T-helper 2 cell treated with Interferon-gamma antibody and Interleukin-4, amounts not matched to agents 100 ng/mL and 5 ng/mL, for 36 hours (primary cell): Measurements from ENCODE around the gene BABAM2. TPM values are rescaled to one million over a fixed set of nuclear protein-coding genes. Genes with fewer than 3 reads are reported as not detected.

Experiments
- intact Hi-C: fragments of 100-400 bp; cut with micrococcal nuclease; formaldehyde crosslinking; loops from one replicate; pipeline ENCODE4 v1.15.1; 2023
- total RNA-seq: library from RNA; stranded (reverse); gene quantifications from 2 replicates; pipeline ENCODE4 v1.2.3, GENCODE V29; 2022

The BABAM2 gene
- total RNA-seq, 1 donor from 2014 or later, result 40.4 TPM

DNA sequence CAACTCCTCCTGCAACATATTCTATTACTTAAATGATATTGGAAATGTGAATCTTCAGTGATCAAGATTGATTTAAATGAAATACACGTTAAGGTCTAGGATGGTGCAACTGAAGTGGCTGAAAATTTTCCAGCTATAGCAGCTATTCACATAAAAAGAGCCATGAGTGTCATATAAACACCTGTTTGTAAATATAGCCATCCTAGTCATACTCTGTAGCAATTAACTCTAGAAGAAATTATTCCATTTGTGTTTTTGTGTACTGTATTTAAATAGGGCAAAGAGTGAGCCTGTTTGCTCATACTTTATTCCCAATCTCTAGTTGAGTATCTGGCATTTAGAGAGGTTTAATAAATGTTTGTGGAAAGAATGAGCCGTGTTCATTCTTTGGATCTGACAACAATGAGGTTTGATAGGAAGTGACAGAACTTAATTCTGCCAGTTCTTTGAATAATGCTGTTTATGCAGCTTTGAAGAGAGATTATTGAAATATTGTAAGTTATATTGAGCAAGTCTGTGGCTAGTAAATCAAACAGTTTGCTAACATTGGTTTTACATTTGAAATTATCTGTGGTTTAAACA is 49.7 kb downstream of the BABAM2 start:
- intact Hi-C loops, result no loop called here

DNA sequence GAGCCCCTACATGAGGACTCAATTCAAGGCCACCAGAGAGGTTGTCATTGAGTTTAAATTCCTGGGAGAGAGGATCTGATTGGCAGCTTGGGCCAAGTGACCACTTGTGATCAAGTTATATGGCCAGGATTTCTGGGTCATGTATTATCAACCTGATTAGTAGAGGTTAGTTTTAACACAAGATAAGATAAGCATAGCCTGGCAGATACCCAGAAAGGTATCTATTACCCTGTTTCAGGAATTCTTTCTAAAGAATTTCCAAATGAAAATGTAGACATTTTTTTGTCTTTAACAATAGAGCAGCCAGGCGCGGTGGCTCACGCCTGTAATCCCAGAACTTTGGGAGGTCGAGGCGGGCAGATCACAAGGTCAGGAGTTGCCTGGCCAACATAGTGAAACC is 50.5 kb downstream of the BABAM2 start:
- intact Hi-C loops, result no loop called here

DNA sequence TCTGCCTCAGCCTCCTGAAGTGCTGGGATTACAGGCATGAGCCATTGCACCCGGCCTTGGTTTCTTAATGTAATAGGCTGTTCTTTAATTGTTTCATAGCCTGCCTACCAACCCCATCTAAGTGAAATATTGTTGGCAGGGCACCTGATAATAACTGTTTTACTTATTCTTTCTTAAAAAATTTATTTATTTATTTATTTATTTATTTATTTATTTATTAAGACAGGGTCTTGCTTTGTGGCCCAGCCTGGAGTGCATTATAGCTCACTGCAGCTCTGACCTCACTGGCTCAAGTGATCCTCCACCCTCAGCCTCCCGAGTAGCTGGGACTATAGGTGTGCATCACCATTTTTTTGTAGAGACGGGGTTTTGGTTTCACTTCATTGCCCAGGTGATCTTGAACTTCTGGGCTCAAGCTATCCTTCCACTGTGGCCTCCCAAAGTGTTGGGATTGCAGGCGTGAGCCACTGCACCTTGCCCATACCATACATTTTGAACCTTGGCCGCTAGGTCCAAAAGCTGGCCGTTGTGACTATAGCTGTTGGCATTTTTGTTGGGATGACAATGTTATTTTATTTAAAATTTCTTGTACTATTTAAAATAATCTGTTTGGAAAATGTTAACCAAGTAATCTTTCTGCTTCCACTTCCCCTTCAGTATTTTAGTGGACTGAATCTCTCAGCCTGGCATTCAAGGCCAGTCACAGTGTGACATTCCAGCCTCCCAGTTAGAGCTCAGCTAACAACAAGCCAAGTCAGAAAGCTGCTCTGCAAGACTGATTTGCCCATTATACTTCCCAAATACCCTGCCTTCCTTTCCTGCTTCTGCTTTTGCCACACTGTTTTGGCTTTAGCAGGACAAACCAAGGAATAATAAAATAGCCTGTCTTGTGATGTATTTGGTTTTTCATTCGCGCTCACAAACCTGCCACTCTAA is 52.4 kb downstream of the BABAM2 start:
- intact Hi-C loops, result no loop called here

DNA sequence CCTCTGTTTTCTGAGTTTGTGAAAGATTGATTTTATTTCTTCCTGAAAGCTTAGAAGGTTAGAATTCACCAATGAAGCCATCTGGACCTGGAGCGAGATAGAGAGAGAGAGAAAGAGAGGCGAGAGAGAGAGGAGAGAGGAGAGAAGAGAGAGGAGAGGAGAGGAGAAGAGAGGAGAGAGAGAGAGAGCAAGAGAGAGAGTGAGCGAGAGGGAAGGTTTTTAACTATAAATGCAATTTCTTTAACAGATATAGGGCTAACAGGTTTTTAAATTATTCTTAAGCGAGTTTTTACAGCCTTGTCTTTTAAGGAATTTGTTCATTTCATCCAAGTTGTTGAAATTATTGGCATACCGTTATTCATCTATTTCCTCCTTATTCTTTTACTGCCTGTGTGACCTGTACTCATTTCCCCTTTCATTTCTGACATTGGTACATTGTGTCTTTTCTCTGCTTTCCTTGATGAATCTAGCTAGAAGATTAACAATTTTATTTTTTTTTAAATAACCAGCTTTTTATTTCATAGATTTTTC is 56.1 kb downstream of the BABAM2 start:
- intact Hi-C loops, result no loop called here

DNA sequence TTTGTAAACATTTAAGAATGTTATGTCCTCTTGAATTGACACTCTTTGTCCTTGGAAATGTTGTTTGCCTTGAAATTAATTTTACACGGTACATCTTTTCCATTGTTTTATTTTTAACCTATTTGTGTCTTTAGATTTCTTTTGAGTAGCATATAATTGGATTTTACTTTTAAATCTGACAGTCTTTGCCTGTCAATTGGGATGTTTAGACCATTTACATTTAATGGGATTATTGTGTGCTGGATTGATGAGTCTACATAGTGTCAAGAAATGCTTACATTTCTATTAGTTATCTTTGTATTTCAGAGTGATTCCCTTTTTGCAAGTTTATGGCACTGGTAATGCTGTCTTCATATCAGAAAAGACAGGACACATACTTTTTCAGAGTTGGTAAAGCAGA is 61.5 kb downstream of the BABAM2 start:
- intact Hi-C loops, result loop anchor here (10.0 kb wide), 1 partner anchor 303 kb away; no protein-coding TSS in a partner anchor

DNA sequence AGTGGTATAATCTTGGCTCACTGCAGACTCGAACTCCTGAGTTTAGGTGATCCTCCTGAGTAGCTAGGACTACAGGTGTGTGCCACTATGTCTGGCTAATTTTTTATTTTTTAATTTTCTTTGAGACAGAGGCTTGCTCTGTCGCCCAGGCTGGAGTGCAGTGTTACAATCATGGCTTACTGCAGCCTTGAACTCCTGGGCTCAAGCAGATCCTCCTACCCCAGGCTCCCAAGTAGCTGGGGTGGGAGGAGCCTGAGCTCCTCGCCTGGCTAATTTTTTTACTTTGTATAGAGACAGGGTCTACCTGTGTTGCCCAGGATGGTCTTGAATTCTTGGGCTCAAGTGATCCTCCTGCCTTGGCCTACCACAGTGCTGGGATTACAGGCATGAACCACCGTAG is 62.5 kb downstream of the BABAM2 start:
- intact Hi-C loops, result loop anchor here (10.0 kb wide), 1 partner anchor 302 kb away; no protein-coding TSS in a partner anchor

DNA sequence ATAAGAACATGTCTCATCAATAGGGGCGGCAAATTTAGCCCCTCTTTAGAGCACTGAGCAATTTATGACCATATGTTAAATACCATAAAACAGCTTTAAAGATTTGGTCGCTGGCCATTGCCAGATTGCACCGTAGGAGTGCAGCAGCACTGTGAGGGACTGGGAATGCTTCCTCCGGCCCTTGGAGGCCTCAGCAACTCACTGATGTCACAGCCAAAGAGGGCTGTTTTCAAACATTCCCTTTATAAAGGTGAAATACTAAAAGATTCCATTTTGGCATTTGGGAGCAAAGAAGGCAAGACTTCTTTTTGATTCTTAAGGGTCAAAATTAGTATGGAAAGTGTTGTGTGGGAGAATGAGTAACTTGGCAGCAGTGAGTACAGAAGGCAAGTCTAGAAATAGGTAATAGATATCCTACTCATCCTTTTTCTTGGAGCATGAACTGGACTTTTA is 63.7 kb downstream of the BABAM2 start:
- intact Hi-C loops, result loop anchor here (10.0 kb wide), 1 partner anchor 301 kb away; no protein-coding TSS in a partner anchor

DNA sequence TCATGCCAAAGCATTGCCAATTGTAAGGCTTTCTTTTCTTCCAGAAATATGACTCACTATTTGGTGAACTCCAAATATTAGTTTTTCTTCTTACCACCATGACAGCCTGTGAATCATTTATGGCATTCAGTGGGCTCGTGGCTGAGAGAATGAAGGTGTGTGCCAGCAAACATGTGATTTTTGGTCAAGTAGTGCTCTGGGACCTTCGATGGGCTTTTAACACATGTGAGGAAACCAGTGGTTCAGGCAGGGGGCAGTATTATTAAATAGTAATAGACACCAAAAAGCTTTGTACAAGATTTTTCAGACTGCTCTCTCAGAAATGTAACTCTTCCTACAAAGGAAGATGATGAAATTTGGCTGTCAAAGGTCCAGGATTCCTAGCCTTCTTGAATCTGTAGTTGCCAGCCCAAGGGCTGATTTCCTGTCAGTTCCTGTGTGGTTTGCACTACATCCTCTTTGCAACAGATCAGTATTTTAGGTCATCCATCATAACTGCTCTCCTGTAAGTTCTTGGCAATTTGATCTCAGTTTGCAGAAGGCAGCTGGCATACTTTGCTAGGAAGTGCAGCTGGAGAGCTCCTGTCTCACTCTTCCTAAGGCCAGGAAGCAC is 64.3 kb downstream of the BABAM2 start:
- intact Hi-C loops, result loop anchor here (10.0 kb wide), 1 partner anchor 300 kb away; no protein-coding TSS in a partner anchor

DNA sequence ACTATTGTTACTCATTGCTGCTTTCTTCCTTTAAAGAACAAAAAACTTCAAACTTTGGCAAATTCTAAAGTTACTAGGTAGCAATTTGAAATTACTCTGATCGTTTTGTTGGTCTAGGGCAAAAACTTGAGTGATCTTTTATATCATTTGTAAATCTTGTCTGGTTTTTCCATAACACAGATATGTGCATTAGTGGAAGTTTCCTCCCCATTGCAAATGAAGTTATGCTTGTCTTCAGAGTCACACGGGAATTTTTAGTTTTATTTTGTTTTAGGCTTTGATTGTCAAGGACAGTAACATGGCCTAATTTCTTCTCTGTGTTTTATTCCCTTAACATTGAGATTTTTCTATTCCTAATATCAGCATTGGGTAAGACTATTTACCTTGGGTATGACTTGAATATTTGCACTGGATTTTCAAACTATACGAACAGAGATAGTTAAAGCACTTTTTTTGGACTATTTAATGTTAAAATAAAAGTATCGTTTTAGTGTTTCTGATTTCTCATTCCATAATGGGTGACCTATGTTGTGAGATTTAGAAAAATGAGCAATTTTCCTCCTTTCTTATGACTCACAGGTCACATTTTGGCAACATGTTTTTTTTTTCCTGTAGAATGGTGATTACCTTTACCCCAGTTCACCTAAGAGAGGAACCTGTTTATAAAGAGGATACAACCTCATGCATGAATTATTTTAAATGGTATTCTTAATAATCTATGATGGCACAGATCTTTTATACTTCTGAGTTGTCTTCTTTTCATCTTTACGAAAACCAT is 65.0 kb downstream of the BABAM2 start:
- intact Hi-C loops, result loop anchor here (10.0 kb wide), 1 partner anchor 299 kb away; no protein-coding TSS in a partner anchor

DNA sequence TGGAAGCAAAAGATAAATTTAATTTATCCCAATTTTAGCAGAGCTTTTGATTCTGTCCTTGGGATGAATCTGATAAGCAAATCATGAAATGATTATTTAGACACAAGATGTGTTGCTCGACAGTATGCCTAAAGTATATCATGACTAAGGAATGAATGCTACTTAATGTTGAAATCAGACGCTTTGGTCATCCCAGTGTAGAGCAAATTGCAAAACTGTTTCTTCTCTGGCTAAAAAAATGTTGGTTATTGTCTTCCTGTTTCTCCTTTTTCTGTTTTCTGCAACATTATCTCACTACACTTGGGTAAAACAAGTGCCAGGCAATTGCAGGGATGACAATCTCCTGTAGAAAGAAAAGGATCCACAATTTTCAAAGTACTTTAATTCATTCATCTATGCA is 66.4 kb downstream of the BABAM2 start:
- intact Hi-C loops, result loop anchor here (10.0 kb wide), 1 partner anchor 298 kb away; no protein-coding TSS in a partner anchor

DNA sequence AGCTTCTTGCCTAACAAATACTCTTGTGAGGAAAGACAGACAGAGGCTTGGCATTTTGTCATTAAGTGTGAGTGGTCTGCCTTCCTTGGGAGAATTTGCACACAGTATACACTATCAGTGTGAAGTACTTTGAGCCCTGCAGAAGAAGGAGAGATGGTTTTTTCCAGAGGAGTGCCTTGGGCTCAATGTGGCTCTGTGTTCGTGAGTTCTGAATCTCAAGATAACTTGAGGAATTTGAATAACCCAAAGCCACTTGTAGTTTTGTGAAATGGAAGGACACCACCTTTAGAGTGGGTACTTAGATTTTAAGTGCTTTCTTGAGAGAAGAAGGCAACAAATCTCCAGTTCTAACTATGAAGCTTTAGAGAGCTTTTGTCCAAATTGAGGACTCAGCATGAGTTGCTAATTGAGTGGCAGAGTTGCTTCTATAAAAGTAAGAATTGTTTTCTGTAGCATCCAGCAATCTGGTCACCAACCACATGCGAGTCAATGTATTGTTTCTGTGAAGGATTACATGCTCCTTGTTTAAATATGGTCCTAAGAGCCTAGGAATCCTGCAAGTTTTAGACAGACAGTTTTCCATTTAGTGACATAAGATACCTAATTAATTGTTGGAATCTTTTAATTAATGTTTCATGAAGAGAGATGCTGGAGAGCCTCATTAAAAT is 68.3 kb downstream of the BABAM2 start:
- intact Hi-C loops, result loop anchor here (10.0 kb wide), 1 partner anchor 296 kb away; no protein-coding TSS in a partner anchor

DNA sequence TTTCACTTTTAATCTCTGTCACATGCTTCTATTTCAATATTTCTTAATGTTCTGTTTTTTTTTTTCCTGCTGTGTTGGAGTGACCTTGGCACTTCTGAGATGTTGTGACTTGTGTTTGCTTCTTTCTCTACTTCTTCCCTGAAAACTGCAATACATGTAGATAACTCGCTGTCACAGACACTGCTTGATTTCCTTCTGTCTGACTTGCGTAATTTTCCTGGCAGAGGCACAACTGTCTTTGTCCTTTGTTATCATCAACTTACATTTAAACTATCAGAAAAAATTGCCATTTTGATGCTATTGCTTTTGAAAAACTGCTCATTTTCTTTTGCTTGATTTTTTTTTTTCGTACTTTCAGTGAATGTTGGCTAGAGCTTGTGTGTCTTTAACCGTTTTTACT is 69.0 kb downstream of the BABAM2 start:
- intact Hi-C loops, result loop anchor here (10.0 kb wide), 1 partner anchor 295 kb away; no protein-coding TSS in a partner anchor

DNA sequence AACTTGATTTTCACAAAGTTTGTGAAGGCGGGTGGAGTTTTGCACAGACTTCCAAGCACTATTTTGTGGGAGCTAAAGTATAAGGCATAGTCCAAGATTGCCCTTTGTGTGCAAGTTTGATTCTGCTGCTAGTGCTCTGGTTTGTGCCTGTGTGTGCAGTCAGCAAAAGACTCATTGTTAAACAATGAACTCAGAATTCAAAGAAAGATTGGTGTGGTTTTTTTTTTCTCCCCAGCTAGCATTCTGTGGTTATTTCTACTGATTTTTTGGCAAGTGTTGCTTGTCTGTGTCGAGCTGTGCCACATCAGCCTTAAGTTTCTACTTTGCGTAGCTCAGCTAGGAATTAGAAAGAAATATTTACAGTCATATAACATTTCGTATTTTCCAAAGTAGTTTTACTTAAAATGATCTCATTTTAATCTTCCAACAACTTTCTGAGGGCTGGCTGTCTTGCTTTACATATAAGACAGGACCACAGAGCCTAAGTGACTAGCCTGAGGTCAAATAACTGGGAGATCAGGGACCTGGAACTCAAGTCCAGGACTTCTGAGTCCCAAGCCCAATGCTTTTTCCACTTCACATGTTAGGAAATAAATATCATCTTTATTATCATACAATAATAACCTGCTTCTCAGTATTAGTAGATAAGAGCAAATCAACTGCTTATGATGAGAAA is 69.8 kb downstream of the BABAM2 start:
- intact Hi-C loops, result loop anchor here (2.0 kb wide), 1 partner anchor 66 kb away; no protein-coding TSS in a partner anchor

DNA sequence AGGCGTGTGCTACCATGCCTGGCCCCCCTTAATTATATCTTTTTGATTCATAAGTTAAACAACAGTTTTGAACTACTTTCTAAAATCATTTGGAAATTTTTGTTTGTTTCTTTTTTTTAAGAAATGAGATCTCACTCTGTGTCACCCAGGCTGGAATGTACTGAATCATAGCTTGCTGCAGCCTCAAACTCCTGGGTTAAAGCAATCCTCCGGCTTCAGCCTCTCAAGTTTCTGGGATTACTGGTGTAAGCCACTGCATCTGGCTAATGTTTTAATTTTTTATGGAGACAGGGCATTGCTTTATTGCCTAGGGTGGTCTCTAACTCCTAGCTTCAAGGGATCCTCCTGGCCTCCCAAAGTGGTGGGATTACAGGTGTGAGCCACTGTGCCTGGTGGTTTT is 71.5 kb downstream of the BABAM2 start:
- intact Hi-C loops, result no loop called here

DNA sequence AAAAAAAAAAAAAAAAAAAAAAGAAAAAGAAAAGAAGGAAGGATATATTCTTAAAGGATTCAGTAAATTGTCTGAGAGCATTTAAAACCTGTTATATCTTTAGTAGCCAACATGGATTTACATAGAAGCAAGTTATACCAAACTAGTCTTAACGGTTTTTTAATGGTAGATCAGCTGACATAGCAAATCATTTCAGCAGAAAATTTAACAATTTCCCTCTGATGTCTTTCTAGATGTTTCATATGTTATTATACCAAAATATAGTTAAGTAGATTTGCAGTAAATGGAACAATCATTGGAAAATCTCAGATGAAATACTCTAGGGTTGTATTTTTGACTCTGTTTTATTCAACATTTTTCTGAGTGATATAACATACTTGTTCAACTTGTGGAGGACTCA is 72.9 kb downstream of the BABAM2 start:
- intact Hi-C loops, result no loop called here

DNA sequence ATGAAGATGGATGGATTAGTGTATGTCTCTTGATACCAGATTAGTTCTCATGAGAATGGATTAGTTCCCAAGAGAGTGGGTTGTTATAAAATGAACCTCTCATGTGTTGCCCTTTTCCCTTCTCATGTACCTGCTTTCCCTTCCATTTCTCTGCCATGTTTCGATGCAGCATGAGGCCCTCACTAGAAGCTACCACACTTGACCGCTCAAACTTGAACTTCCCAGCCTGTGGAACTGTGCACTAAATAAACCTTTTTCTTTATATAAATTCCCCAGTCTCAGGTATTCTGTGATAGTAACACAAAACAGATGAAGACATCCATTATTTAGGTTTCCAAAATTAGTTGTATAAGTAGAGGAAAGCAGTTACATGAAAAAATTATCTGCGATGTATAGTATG is 73.5 kb downstream of the BABAM2 start:
- intact Hi-C loops, result no loop called here

DNA sequence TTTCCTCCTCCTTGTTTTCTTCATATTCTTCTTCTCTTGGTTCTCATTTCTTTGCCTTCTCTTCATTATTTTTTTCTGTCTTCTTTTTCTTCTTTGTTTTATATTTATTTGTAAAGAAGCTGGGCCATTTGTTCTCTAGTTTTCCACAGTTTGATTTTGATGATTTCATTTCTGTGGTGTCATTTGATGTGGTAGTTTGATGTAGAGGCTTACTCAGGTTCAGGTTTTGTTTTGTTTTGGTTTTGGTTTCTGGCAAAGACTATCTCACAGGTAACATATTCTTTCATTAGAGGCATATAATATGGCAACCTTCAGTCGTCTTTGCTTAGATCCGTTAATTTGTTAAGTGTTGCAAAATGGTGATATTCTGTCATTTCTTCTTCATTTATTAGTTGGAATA is 75.3 kb downstream of the BABAM2 start:
- intact Hi-C loops, result loop anchor here (2.0 kb wide), 2 partner anchors 75 to 427 kb away; partner anchors contain the start of genes BABAM2, FOSL2 and RBKS

DNA sequence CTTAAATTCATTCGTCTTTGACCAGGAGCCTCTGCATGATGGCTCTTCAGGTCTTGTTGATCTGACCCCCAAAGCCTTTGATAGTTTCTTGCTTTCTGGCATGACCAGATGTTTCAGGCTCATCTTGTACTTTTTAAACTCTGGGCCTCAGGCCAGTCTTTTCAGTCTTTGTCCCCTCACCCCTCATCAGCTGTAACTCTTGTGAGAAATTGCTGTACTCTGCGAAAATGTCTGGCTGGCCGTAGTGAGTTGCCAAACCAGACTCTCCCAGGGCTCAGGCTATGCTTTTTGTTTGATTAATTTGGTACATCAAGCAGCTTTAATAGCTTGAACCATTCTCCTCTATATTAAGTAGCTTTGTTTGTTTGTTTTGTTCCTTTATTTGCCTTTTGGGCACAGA is 75.9 kb downstream of the BABAM2 start:
- intact Hi-C loops, result loop anchor here (2.0 kb wide), 2 partner anchors 76 to 426 kb away; partner anchors contain the start of genes BABAM2, FOSL2 and RBKS

DNA sequence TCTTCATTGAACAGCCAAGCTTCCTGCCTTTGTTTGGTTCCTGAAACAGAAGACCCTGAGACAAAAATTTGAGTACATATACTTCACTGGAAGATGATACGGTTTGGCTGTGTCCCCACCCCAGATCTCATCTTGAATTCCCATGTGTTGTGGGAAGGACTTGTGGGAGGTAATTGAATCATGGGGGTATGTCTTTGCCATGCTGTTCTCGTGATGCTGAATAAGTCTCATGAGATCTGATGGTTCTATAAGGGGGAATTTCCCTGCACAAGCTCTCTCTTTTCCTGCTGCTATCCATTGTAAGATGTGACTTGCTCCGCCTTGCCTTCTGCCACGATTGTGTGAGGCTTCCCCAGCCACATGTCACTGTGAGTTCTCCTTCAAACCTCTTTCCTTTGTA is 76.5 kb downstream of the BABAM2 start:
- intact Hi-C loops, result loop anchor here (2.0 kb wide), 2 partner anchors 76 to 426 kb away; partner anchors contain the start of genes BABAM2, FOSL2 and RBKS
